ENCODE results near the gene PNPLA1.

PNPLA1 gene

DNA sequence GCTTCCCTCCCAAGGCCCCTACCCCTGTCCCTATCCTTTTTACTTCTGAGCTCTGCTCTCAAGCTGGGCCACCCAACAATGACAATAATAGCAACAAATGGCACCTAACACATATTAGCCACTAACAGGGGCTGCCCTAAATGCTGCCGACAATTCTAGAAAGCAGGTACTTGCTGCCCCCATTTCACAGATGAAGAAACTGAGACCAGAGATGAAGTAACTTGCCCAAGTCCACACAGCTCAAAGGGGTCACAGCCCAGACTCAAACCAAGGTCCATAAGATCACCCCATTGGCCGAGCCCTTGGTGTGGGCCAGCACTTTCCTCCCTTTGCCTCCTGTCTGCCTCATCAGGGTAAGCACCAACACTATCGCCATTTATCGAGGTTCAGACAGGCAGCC is 54.9 kb downstream of the PNPLA1 start:
- TF ChIP-seq, protein P1, sequence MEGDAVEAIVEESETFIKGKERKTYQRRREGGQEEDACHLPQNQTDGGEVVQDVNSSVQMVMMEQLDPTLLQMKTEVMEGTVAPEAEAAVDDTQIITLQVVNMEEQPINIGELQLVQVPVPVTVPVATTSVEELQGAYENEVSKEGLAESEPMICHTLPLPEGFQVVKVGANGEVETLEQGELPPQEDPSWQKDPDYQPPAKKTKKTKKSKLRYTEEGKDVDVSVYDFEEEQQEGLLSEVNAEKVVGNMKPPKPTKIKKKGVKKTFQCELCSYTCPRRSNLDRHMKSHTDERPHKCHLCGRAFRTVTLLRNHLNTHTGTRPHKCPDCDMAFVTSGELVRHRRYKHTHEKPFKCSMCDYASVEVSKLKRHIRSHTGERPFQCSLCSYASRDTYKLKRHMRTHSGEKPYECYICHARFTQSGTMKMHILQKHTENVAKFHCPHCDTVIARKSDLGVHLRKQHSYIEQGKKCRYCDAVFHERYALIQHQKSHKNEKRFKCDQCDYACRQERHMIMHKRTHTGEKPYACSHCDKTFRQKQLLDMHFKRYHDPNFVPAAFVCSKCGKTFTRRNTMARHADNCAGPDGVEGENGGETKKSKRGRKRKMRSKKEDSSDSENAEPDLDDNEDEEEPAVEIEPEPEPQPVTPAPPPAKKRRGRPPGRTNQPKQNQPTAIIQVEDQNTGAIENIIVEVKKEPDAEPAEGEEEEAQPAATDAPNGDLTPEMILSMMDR (IDR thresholded peaks at IDR 0.05; ENCODE audit: low read length, missing control alignments): no peak
- no peak overlapping the region for H3K4me3 ChIP-seq (replicated peaks; ENCODE audit: low read depth, low read length)
- no peak for DNase-seq (ENCODE audit: low read depth)

DNA sequence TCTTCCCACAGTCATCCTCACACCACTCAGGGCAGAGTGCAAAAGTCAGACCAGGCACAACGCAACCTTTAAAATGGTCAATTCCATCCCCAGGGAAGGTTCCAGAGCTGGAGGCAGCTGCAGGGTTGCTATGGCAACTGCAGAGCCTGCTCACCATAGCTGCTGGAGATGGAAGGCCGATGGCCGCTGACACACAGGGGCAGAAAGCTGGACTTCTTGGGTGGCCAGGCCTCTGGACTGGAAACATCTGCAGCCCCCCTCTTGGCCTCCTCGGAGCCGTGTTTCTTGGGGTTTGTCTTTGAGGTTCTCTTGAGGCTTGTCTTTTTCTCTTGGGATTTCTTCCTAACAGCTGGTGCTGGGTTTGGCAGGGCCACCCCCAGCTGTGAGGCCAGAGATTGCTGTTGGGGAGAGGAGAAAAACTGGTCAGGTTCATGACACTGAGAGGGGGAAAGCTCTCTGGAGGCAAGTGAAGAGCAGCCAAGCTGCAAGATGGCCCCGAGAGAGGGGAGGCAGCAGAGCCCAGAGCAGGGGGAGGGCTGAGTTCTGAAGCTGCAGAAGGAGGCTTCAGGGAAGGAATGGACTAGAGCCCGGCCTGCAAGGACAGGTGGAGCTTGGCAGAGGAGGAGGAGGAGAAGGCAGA is 56.6 kb downstream of the PNPLA1 start:
- no peak overlapping the region for H3K4me3 ChIP-seq (replicated peaks; ENCODE audit: low read depth, low read length)
- TF ChIP-seq, protein P1 (IDR thresholded peaks at IDR 0.05; ENCODE audit: low read length, missing control alignments): no peak
- DNase-seq (ENCODE audit: low read depth): peak; percentile 12

DNA sequence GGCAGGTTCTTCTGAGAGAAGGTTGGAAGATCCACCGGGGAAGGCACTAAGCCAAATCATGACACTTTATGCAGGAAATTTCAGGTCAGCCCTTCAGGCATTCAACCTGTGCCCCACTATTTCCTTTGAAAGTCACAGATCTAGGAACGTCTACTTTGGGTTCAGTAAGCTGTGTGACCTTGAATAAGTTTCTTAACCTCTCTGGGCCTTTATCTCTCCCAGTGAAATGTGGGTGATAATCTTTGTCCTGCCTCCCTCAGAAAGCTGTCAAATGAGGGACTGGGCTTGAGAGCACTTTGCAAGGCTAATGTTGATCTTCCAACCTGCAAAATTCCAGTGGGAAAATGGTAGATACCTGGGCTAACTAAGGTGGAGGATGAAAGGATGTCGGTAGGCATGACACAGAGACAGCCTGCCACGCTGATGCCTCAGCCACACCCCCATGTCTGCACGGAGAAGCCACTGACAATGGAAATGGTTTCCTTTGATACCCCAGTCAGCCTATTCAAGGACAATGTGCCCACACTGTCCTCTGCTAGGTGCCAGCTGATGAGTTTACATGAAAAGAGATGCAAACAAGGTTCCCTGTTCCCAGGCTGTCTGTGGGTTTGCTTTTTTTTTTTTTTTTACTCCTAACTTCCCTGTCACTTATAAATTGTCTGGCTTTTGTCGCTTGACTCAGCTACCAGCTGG is 57.5 kb downstream of the PNPLA1 start:
- TF ChIP-seq, protein P1 (IDR thresholded peaks at IDR 0.05; ENCODE audit: low read length, missing control alignments): no peak
- H3K4me3 ChIP-seq (replicated peaks; ENCODE audit: low read depth, low read length): no peak overlapping the region
- DNase-seq (ENCODE audit: low read depth): no peak

DNA sequence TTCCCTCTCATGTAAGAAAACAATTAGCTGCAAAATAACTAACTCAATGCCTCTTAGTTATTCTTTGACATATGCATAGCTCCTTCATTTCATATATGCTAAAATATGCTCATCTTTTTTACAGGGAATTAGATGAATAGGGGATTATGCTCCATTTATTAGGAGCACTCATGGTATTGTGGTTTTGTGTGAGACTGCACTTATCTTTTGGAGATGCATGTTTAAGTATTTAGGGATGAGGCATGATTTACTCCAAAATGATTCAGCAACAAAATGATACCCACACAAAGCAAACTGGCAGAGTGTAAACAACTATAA is 58.0 kb downstream of the PNPLA1 start:
- TF ChIP-seq, protein P1 (IDR thresholded peaks at IDR 0.05; ENCODE audit: low read length, missing control alignments): no peak
- H3K4me3 ChIP-seq (replicated peaks; ENCODE audit: low read depth, low read length): no peak overlapping the region
- DNase-seq (ENCODE audit: low read depth): no peak

DNA sequence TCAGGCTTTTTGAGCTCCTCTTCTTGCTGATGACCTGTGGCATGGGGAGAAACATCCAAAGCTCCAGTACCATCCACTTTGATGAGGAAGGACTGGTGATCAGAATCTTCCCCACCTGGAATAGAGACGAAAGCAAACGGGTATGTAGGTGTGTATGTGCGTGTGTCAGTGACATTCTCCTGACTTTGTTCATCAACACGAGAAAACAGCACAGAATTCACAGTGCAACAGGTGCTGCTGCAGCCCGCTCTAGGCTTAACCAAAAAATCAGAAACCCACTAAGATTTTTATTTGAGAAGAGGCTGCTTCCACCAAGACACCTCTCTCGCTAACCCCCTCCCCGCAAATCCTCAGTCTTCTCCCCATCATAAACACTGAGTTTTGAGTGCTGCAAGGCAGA is 58.7 kb downstream of the PNPLA1 start:
- H3K4me3 ChIP-seq (replicated peaks; ENCODE audit: low read depth, low read length): no peak overlapping the region
- TF ChIP-seq, protein P1 (IDR thresholded peaks at IDR 0.05; ENCODE audit: low read length, missing control alignments): no peak
- no peak for DNase-seq (ENCODE audit: low read depth)

DNA sequence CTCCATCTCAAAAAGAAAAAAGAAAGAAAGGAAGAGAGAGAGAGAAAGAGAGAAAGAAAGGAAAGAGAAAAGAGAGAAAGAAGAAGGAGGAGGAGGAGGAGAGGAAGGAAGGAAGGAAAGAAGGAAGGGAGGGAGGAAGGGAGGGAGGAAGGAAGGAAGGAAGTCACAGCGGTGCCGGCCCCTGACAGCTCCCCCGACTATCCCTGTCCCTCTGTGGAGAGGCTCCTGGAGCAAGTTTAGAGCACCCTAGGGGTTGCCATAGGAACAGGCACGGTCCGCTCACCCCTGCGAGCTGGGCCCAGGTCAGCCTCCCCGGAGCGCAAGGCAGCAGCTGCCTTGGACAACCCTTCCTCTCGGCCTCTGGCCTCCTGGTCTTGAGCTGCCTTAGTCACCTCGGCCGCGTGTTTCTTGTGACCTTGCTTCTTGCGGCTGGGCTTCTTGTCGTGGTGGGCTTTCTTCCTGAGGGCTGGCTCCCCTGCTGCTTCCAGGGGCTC is 60.0 kb downstream of the PNPLA1 start:
- no peak overlapping the region for H3K4me3 ChIP-seq (replicated peaks; ENCODE audit: low read depth, low read length)
- DNase-seq (ENCODE audit: low read depth): no peak
- TF ChIP-seq, protein P1 (IDR thresholded peaks at IDR 0.05; ENCODE audit: low read length, missing control alignments): no peak

DNA sequence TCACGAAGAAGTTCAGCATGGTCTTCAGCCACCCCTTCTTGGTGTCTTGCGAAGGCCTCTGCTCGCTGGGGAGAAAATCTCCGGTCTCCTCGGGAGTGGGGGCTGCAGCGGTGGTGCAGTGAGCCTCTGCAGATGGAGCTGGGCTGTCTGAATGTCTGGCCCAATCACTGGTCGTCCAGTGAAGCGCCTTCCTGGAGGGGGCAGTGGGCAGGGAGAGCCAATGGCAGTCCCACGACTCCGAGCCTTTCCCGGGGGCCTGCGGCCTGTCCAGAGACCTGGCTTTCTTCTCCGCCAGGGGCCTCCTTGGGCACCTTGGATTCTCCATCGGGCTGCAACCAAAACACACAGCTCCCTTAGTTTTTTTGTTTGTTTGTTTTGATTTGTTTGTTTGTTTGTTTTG is 60.5 kb downstream of the PNPLA1 start:
- DNase-seq (ENCODE audit: low read depth): no peak
- TF ChIP-seq, protein P1 (IDR thresholded peaks at IDR 0.05; ENCODE audit: low read length, missing control alignments): no peak
- no peak overlapping the region for H3K4me3 ChIP-seq (replicated peaks; ENCODE audit: low read depth, low read length)
